ENCODE data around the gene RBBP5.

RBBP5 gene

GRCh38 chr1:205073511-205073910 lies 48.3 kb downstream of the RBBP5 start:
- DNase-seq: no peak

GRCh38 chr1:205072881-205073280 lies 48.9 kb downstream of the RBBP5 start:
- no peak for DNase-seq

GRCh38 chr1:205072286-205072685 lies 49.5 kb downstream of the RBBP5 start:
- no peak for DNase-seq

GRCh38 chr1:205071801-205072200 lies 50.0 kb downstream of the RBBP5 start:
- DNase-seq: no peak

GRCh38 chr1:205071028-205071409 lies 50.8 kb downstream of the RBBP5 start:
- DNase-seq: no peak

GRCh38 chr1:205069371-205070125 lies 52.2 kb downstream of the RBBP5 start:
- DNase-seq: no peak

- no peak for DNase-seq
Observed at GRCh38 chr1:205068457-205069040, 53.2 kb downstream of the RBBP5 start.

GRCh38 chr1:205068001-205068400 lies 53.8 kb downstream of the RBBP5 start:
- DNase-seq: no peak

- DNase-seq: no peak
Observed at GRCh38 chr1:205067031-205067430, 54.7 kb downstream of the RBBP5 start.

- no peak for DNase-seq
Observed at GRCh38 chr1:205066141-205066818, 55.5 kb downstream of the RBBP5 start.

GRCh38 chr1:205065666-205066065 lies 56.1 kb downstream of the RBBP5 start:
- no peak for DNase-seq

- no peak for DNase-seq
Observed at GRCh38 chr1:205064741-205065316, 56.9 kb downstream of the RBBP5 start.

- no peak for DNase-seq
Observed at GRCh38 chr1:205064301-205064700, 57.5 kb downstream of the RBBP5 start.

GRCh38 chr1:205062895-205063294 lies 58.9 kb downstream of the RBBP5 start:
- DNase-seq: no peak

GRCh38 chr1:205062319-205062718 lies 59.5 kb downstream of the RBBP5 start:
- DNase-seq: no peak

- DNase-seq: peak; percentile 70
Observed at GRCh38 chr1:205061665-205062069, 60.1 kb downstream of the RBBP5 start.

GRCh38 chr1:205061227-205061626 lies 60.6 kb downstream of the RBBP5 start:
- DNase-seq: no peak

- no peak for DNase-seq
Observed at GRCh38 chr1:205060746-205061145, 61.0 kb downstream of the RBBP5 start.

- DNase-seq: no peak
Observed at GRCh38 chr1:205059660-205060059, 62.1 kb downstream of the RBBP5 start.

GRCh38 chr1:205058853-205059252 lies 62.9 kb downstream of the RBBP5 start:
- no peak for DNase-seq

- DNase-seq: no peak
Observed at GRCh38 chr1:205057808-205058575, 63.8 kb downstream of the RBBP5 start.

- no peak for DNase-seq
Observed at GRCh38 chr1:205056956-205057568, 64.7 kb downstream of the RBBP5 start.

- no peak for DNase-seq
Observed at GRCh38 chr1:205056188-205056611, 65.6 kb downstream of the RBBP5 start.
